ENCODE results near the gene MARCHF3. TPM values are rescaled to one million over a fixed set of nuclear protein-coding genes. Genes with fewer than 3 reads are reported as not detected.

The MARCHF3 gene, protein sequence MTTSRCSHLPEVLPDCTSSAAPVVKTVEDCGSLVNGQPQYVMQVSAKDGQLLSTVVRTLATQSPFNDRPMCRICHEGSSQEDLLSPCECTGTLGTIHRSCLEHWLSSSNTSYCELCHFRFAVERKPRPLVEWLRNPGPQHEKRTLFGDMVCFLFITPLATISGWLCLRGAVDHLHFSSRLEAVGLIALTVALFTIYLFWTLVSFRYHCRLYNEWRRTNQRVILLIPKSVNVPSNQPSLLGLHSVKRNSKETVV
- 10 to 100 TPM; 63.4 to 81.0 (median 71.7) TPM for polyA plus RNA-seq (ENCODE audit: low read depth in 6 of 6)

DNA sequence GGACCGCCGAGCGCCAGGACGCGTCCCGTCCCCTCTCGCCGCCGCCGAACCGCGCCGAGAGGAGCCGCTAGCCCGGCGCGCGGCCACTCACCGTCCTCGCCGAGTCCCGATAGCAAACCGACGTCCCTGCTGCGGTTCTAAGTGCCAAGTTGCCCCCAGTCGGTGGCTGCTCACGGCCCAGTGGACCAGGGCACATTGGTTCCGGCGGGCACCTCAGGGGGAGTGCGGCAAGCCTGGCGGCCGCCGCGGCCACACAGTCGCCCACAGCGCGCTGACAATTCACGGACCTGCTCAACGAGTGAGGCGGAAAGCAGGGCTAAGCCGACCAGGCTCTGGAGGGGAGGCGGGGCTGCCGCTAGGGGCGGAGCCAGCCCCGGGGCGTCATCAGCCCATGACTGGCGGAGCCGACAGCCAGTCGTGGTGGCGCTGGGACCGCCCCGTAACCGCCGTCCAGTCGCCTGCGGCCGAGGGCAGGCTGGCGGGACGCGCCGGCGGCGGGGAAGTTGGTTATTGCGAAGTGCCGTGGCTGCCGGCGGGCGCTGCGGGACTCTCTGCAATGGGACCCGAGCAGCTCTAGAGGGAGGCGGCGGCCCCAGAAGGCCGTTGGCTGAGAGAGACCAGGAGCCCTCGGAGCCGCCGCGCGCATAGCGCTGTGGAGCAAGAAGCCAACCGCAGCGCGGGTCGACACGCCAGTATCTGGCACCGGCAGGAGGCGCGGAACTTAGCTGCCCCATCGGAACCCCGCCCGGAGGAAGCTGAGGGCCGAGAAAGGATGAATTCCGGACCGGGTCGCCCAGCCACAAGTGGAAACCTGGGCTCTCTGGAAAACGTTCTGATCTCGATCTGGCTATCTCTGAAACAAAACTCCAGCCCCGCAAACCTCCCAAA, at the start of gene MARCHF3:
MARCHF3 (minus strand) TSS at position 300 of the 888 bp plus-strand sequence. CDS start 112,387 bp downstream, outside the sequence.
- DNase-seq (peak; percentile 98), ATAC-seq (ENCODE audit: low read depth in 2 of 2) (peak; percentile 84 to 86)
- H3K36me3 Mint-ChIP-seq: no peaks in the 10 kb centered on the region
- H3K27ac Mint-ChIP-seq: peak within 1 kb of the TSS; percentile 91 to 97 (median 96)
- peak within 1 kb of the TSS; percentile 91 to 98 (median 96) for H3K4me3 Mint-ChIP-seq
- peaks cover 24 to 44% (median 37%) of the 10 kb centered on the region in 3 donors for H3K4me1 Mint-ChIP-seq
- no peaks in the 10 kb centered on the region for H3K9me3 Mint-ChIP-seq
- H3K27me3 Mint-ChIP-seq: no peaks in the 10 kb centered on the region

DNA sequence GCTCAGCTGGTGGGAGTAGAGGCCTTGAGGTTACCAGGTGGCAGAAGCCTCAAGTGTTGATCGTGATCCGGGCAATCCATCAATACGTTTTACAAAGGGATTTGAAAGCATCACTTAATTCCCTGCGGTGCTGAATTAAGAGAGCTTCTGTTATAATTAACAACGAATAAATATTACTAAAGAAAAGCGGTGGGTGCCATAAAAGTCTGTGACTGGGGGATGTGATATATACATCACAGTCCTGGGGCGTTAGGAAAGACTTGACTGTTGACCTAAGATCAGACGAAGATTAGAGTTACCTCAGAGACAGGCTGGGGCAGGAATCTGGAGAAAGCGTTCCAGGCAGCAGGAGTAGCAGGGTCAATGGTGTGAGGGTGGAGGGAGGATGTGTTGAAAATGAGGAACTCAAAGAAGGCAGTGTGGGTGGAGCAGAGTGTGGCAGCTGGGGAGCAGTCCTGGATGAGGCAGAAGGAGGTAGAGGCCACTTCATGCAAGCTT, 49.7 kb upstream of the MARCHF3 start:
- Mint-ChIP-seq H3K27ac (peak overlapping the region in 1 of 6 donors; percentile 70), H3K9me3 (peaks cover 0 to 3% (median 0%) of the 10 kb centered on the region in 7 donors), H3K4me3 (peak overlapping the region in 1 of 8 donors; percentile 13), H3K27me3 (peaks cover 0 to 9% (median 0%) of the 10 kb centered on the region in 3 donors), H3K36me3 (no peaks in the 10 kb centered on the region), H3K4me1 (peaks cover 5 to 6% (median 6%) of the 10 kb centered on the region in 3 donors)
- DNase-seq (no peak), ATAC-seq (ENCODE audit: low read depth in 2 of 2) (peak; percentile 49 to 55)

DNA sequence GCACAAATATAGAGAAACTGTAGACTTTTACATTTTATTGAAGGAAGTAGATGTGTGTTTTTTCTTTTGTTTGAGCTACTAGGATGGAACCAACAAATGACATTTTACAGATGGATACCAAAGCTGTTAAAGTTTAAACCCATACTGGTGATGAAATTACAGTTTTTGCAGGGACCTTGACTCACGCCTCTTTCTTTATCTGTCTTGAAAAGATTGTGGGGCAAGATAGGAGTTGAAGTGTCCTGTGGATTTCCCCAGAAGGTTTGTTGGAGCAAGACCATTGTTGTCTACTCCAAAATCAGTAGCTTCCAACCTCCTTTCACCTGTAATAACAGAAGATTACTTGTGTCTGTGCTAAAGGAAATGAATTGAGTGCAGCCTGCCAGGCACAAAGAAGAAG, 47.0 kb upstream of the MARCHF3 start:
- ATAC-seq (ENCODE audit: low read depth in 2 of 2) (no peak), DNase-seq (no peak)
- no peak overlapping the region for H3K4me3 Mint-ChIP-seq
- peaks cover 16 to 25% (median 19%) of the 10 kb centered on the region in 3 donors for H3K4me1 Mint-ChIP-seq
- no peak overlapping the region for H3K27ac Mint-ChIP-seq
- H3K9me3 Mint-ChIP-seq: peaks cover 0 to 6% (median 0%) of the 10 kb centered on the region in 7 donors
- H3K36me3 Mint-ChIP-seq: no peaks in the 10 kb centered on the region
- H3K27me3 Mint-ChIP-seq: peaks cover 0 to 9% (median 0%) of the 10 kb centered on the region in 3 donors

DNA sequence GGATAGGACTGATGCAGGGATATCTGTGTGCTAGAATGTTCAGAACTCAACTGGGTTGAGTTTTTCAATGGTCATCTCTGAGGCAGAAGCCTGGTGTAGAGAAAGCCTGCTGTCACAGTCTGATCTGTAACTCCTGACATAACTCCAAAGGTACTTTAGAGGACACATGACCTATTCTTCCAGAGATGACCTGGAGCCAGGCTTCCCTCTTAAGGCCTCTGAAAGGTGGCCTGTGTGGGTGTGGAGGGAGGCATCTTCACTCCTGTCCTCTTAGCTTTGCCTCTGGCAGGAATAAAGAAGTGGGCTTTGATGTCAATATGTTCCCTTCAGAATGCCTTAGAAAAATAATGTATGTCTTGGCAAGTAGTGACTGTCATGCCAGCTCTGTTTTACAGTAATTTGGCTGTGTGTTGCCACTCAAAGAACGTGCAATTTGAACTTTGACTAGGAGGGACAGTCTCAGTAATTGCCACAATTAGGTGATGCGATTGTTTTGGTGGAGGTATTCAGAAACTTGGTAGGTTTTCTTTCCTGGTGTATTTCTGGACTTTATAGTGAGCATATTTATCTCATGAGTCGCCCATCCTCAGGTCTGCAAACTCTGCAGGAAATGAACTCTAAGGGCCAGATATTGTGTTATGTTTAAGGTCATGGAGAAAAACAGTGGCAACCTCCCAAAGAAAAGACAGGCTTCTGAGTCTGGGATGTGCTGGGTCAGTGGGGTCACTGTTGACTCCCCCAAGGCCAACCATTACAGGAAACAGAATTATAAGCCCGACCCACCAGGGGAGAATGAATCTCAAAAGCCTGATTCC, 46.2 kb upstream of the MARCHF3 start:
- peaks cover 0 to 6% (median 0%) of the 10 kb centered on the region in 7 donors for H3K9me3 Mint-ChIP-seq
- no peak overlapping the region for H3K27ac Mint-ChIP-seq
- DNase-seq: no peak
- H3K27me3 Mint-ChIP-seq: peaks cover 0 to 9% (median 0%) of the 10 kb centered on the region in 3 donors
- no peak overlapping the region for H3K4me3 Mint-ChIP-seq
- H3K36me3 Mint-ChIP-seq: no peaks in the 10 kb centered on the region
- H3K4me1 Mint-ChIP-seq: peaks cover 16 to 27% (median 19%) of the 10 kb centered on the region in 3 donors
- ATAC-seq (ENCODE audit: low read depth in 2 of 2): no peak

DNA sequence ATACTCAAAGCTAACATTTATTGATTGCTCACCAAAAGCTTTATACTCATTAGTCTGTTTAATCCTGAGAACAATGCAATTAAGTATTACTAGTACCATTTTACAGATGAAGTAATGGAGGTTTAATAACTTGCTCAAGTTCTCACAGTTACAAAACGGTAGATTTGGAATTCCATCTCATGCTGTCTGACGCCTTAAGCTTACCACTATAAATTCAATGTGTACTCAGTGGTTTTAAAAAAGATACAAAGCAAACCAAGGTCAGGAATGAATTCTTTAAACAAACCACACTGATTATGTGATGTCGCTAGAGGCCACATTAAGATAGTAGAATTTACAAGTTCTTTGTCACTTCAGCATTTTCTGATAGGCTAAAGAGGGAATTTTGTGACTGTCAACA, 44.1 kb upstream of the MARCHF3 start:
- Mint-ChIP-seq H3K27ac (peak overlapping the region in 3 of 6 donors; percentile 94 to 98 (median 97)), H3K36me3 (peaks cover 8 to 9% of the 10 kb centered on the region in 2 donors), H3K4me1 (peaks cover 11 to 22% (median 13%) of the 10 kb centered on the region in 3 donors), H3K9me3 (peaks cover 0 to 6% (median 0%) of the 10 kb centered on the region in 7 donors), H3K27me3 (no peaks in the 10 kb centered on the region), H3K4me3 (peak overlapping the region in 3 of 8 donors; percentile 36 to 96 (median 94))
- ATAC-seq (ENCODE audit: low read depth in 2 of 2) (no peak), DNase-seq (no peak)

DNA sequence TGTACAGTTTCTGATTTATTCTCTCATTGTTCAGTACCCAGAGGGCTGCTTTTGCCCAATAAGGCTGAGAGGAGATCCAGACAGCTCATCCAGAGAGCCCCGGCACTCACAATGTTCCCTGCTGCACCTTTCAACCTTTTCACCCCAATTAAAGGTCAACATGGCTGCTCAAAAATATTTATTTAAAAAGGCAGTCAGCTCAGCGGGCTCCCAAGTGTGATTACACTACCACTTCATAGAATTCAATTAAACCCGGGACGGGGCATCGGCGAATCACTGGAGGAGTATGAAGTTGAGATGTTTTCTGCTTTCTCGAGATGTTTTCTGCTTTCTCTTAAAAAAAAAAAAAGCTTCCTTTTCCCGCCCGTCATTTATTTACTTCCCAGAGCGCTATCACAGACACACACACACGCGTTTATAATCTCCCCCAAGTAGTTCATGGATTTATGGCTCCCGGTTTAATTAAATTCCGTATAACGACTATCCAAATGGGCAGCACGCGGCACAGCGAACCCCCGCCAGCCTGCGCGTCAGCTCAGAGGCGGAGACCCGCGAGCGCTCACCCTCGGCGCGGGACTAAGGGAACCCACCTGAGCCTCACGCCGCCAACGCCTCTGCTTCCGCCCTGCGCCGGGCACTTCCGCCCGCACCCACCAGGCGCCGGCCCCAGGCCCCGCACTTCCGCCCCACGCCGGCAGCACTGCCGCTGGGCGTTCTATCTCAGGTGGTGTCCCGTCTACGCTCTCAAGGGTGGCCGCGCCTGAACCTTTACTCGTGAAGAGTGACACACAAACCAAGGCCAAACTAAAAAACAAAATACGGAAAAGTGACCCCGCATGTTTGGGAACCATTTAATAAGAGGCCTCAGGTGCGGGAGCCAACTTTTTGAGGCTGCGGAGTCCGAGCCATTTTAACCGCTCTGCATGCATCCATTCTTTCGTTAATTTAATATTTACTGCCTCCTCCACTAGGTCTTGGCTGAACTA, 42.8 kb upstream of the MARCHF3 start, which contains the start of gene C5orf63:
C5orf63 (minus strand) TSS at position 642 of the 986 bp plus-strand sequence. CDS start 14,507 bp downstream, outside the sequence.
- DNase-seq (peak; percentile 89), ATAC-seq (ENCODE audit: low read depth in 2 of 2) (peak; percentile 97 to 98)
- Mint-ChIP-seq H3K4me3 (peak within 1 kb of the TSS; percentile 89 to 99 (median 94)), H3K27ac (peak within 1 kb of the TSS; percentile 94 to 99 (median 98)), H3K9me3 (peaks cover 0 to 6% (median 0%) of the 10 kb centered on the region in 7 donors), H3K36me3 (peaks cover 8 to 22% of the 10 kb centered on the region in 2 donors), H3K27me3 (no peaks in the 10 kb centered on the region), H3K4me1 (peaks cover 11 to 22% (median 13%) of the 10 kb centered on the region in 3 donors)

DNA sequence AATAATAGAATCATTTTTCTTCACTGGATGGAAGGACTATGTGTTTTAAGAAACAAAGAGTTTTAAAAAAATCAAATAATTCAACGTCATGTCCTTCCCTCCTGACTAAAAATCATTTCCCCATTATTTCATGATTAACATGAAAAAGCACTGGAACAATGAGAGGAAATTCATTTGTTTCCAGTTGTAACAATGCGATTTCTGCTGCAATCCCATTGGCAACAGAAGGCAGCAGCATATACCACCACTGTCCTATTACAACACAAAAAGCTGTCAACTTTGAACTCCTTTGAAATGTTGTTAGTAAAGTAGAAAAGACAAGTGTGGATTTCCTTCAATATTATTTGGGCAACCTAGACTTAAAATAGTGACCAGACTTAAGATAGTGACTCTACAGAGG, 39.9 kb upstream of the MARCHF3 start:
- Mint-ChIP-seq H3K4me1 (peaks cover 11 to 22% (median 13%) of the 10 kb centered on the region in 3 donors), H3K9me3 (peaks cover 0 to 6% (median 0%) of the 10 kb centered on the region in 7 donors), H3K27me3 (no peaks in the 10 kb centered on the region), H3K4me3 (peak overlapping the region in 1 of 8 donors; percentile 46), H3K27ac (peak overlapping the region in 2 of 6 donors; percentile 6 to 68), H3K36me3 (peaks cover 8 to 22% of the 10 kb centered on the region in 2 donors)
- no peak for ATAC-seq (ENCODE audit: low read depth in 2 of 2)
- no peak for DNase-seq

DNA sequence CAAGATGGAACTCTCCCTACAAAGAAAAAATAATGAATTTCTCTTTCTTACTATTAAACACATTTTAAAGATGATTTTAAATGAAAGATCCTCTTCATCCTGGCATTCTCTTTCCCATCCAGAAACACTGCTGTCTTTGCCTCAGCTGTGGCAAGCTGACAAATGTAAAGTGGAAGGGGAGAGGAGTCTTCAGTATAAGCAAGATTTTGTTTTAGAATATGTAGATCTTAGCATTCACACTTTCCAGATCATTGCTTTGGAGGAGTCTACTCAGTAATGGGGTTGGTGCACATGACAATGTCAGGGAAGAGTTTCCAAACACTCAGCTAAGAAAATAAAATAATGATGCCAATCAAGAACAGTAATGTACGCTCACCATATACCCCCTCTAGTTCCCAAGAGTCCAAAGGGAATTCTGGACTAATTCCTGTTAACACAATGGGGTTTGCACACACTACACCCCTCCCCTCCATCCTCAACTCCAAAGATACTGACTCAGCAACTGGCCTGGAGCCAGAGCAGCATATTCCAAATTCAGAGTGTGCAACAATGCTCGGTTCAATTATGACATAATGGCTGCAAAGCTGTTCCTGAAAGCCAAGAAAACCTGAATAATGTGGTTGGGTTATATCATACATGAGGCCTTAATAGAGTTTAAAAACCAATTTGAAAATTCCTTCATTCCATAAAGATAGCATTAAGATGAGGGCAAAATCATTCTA, 38.3 kb upstream of the MARCHF3 start:
- Mint-ChIP-seq H3K4me1 (peaks cover 5 to 15% (median 8%) of the 10 kb centered on the region in 3 donors), H3K4me3 (no peak overlapping the region)

DNA sequence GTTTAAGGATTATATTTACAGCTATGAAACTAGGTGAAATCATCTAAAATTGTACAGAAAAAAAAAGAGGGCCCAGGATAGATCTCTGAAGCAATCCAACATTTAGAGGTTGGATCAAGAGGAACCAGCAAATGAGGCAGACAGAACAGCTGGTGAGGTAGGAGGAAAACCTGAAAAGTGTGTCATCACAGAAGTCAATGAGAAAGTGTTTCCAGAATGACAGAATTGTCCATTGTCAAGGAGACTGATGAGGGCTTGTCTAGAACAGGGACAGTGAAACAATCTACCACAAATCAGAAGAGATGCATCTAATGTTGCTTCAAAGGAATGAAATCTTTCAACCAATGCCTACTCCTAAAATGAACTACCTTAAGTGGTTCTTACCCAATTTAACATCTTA, 36.4 kb upstream of the MARCHF3 start:
- ATAC-seq (ENCODE audit: low read depth in 2 of 2) (no peak), DNase-seq (no peak)
- Mint-ChIP-seq H3K4me1 (no peaks in the 10 kb centered on the region), H3K4me3 (no peak overlapping the region), H3K9me3 (no peaks in the 10 kb centered on the region), H3K36me3 (peaks cover 8 to 22% of the 10 kb centered on the region in 2 donors), H3K27ac (no peak overlapping the region), H3K27me3 (no peaks in the 10 kb centered on the region)

More for the DNA sequence above, 38.3 kb upstream of the MARCHF3 start:
- peaks cover 0 to 1% (median 0%) of the 10 kb centered on the region in 7 donors for H3K9me3 Mint-ChIP-seq
- DNase-seq: no peak
- ATAC-seq (ENCODE audit: low read depth in 2 of 2): no peak
- no peak overlapping the region for H3K27ac Mint-ChIP-seq
- H3K27me3 Mint-ChIP-seq: no peaks in the 10 kb centered on the region
- H3K36me3 Mint-ChIP-seq: peaks cover 8 to 22% of the 10 kb centered on the region in 2 donors

DNA sequence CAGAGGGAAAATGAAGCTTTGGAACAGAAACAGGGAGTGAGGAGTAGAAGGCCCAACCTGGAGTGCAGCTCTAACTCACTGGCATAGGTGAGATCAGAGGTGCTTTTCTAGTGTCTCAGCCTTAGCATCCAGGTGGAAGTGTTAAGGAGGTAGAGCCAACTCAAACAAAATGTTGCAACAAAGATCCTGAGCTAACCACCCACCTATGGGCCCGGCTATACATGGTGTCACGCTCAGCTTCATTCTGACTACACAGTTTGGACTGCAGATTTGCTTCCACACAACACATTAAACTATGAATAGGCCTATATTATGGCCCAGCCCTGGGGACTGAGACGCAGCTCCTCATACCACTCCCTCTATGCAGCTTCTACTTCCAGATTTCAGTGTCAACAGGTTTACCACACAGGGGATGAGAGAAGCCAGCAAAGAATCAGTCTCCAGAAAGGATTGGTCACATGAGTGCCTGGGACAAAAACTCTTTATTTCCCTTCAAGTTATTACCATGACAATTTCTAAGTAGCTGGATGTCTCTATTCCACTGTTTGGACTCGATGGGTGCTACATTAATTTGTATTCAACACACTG, 34.0 kb upstream of the MARCHF3 start:
- peaks cover 0 to 12% of the 10 kb centered on the region in 2 donors for H3K36me3 Mint-ChIP-seq
- peaks cover 2 to 15% (median 6%) of the 10 kb centered on the region in 3 donors for H3K4me1 Mint-ChIP-seq
- ATAC-seq (ENCODE audit: low read depth in 2 of 2) (no peak), DNase-seq (no peak)
- no peak overlapping the region for H3K27ac Mint-ChIP-seq
- no peak overlapping the region for H3K4me3 Mint-ChIP-seq
- H3K9me3 Mint-ChIP-seq: no peaks in the 10 kb centered on the region
- no peaks in the 10 kb centered on the region for H3K27me3 Mint-ChIP-seq

Measured in naive B cell (primary cell).